Breast epithelium (tissue), 3 donors: Measurements from ENCODE around the gene TMEM260.

Experiments used
- CTCF ChIP-seq, 3 donors: fragments of 450-650 bp; IDR thresholded peaks; one replicate each; pipeline ENCODE4 v1.5.1; 2016 to 2017; ENCODE audit warnings: antibody characterized with exemption in 3 of 3, mild to moderate bottlenecking in 3 of 3, moderate library complexity in 3 of 3
- POLR2AphosphoS5 ChIP-seq, 3 donors: sonication (generic); formaldehyde crosslinking; IDR thresholded peaks; one replicate each; pipeline ENCODE4 v1.6.1; 2017; ENCODE audit warnings: antibody characterized with exemption in 3 of 3

- no peak for TF ChIP-seq CTCF (IDR thresholded peaks at IDR 0.05)
- no peak for TF ChIP-seq POLR2AphosphoS5 (IDR thresholded peaks at IDR 0.05)
These were observed 71.4 kb downstream of the TMEM260 start for GRCh38 chr14:56650979-56651378.
